Measurements from ENCODE around the gene SMAD1. TPM values are rescaled to one million over a fixed set of nuclear protein-coding genes. Genes with fewer than 3 reads are reported as not detected.

SMAD1 gene
- total RNA-seq, 1 donor from 2014 or later = 26.8 TPM

DNA sequence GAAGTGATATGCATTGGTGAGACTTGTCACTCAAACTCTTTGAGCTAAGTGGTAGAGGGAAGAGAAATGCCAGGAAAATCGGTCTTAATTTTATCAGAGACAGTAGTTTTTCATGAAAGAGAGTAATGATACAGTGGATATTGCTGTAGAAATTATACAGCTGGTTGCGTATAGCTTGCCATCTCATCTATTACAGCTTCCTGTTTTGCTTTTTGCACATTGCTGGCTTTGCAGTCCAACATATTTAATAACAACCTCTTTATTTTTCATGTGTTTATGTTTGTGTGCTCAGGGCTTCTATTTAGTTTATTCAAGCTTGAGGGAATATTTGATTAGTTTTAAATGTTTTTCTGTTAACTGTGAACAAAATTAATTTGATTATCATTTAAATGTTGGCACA lies 11.5 kb downstream of the SMAD1 start:
- Mint-ChIP-seq H3K27ac (ENCODE audit: unreplicated experiment) (no peak overlapping the region), H3K4me1 (peaks cover 10% of the 10 kb centered on the region), H3K9me3 (no peaks in the 10 kb centered on the region), H3K36me3 (ENCODE audit: low read depth) (no peaks in the 10 kb centered on the region), H3K4me3 (no peak overlapping the region), H3K27me3 (ENCODE audit: low read depth) (no peaks in the 10 kb centered on the region)
- TF ChIP-seq, protein P1, sequence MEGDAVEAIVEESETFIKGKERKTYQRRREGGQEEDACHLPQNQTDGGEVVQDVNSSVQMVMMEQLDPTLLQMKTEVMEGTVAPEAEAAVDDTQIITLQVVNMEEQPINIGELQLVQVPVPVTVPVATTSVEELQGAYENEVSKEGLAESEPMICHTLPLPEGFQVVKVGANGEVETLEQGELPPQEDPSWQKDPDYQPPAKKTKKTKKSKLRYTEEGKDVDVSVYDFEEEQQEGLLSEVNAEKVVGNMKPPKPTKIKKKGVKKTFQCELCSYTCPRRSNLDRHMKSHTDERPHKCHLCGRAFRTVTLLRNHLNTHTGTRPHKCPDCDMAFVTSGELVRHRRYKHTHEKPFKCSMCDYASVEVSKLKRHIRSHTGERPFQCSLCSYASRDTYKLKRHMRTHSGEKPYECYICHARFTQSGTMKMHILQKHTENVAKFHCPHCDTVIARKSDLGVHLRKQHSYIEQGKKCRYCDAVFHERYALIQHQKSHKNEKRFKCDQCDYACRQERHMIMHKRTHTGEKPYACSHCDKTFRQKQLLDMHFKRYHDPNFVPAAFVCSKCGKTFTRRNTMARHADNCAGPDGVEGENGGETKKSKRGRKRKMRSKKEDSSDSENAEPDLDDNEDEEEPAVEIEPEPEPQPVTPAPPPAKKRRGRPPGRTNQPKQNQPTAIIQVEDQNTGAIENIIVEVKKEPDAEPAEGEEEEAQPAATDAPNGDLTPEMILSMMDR (conservative IDR thresholded peaks at IDR 0.05) = no peak
- no peak for DNase-seq (ENCODE audit: low read depth, low spot score)

DNA sequence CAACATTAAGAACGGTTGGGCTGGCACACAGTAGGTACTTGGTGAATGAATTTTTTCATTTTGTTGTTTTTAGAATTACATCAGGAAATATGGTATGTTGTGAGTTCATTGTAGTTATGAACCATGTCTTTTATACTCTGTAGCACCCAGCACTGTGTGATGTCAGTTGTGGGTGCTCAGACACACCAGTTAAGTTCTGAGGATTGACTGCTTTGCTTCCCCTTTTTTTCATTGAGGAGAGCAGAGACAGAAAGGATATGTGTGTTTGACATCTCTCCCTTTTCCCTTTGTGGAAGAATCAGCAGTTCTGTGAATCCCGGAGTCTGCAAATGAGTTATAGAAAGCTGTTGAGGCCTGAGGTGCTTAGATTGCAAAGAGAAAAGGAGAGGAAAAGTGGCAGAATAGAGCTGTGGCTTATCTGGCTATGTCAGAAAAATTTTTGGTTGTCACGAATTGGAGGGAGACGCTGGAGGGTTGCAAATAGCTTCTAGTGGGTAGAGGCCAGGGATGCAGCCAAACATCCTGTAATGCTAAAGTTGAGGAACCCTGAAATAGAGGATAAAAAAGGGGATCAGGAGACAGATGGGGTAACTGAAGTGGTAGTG lies 13.1 kb downstream of the SMAD1 start:
- H3K27me3 Mint-ChIP-seq (ENCODE audit: low read depth) = no peaks in the 10 kb centered on the region
- no peaks in the 10 kb centered on the region for H3K9me3 Mint-ChIP-seq
- peaks cover 10% of the 10 kb centered on the region for H3K4me1 Mint-ChIP-seq
- H3K27ac Mint-ChIP-seq (ENCODE audit: unreplicated experiment) = no peak overlapping the region
- TF ChIP-seq, protein P1 (conservative IDR thresholded peaks at IDR 0.05) = no peak
- no peaks in the 10 kb centered on the region for H3K36me3 Mint-ChIP-seq (ENCODE audit: low read depth)
- no peak for DNase-seq (ENCODE audit: low read depth, low spot score)
- H3K4me3 Mint-ChIP-seq = no peak overlapping the region

DNA sequence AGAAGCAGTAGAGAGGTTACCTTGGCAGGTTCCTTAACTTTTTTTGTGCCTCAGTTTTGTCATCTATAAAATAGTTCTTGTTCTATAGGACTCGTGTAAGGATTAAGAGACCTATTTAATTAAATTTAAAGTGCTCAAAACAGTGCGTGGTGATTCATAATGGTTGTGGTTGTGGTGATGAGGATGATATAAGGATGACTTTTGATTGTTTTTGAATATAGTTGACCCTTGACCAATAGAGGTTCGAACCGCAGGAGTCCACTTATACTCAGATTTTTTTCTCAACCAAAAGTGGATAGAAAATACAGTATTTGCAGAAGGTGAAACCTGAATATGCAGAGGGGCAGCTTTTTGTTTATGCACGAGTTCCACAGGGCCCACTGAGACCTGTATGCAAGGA lies 14.6 kb downstream of the SMAD1 start:
- no peak for DNase-seq (ENCODE audit: low read depth, low spot score)
- Mint-ChIP-seq H3K27me3 (ENCODE audit: low read depth) (no peaks in the 10 kb centered on the region), H3K4me1 (peaks cover 18% of the 10 kb centered on the region), H3K4me3 (no peak overlapping the region), H3K27ac (ENCODE audit: unreplicated experiment) (no peak overlapping the region), H3K36me3 (ENCODE audit: low read depth) (no peaks in the 10 kb centered on the region), H3K9me3 (no peaks in the 10 kb centered on the region)
- TF ChIP-seq, protein P1 (conservative IDR thresholded peaks at IDR 0.05) = no peak

DNA sequence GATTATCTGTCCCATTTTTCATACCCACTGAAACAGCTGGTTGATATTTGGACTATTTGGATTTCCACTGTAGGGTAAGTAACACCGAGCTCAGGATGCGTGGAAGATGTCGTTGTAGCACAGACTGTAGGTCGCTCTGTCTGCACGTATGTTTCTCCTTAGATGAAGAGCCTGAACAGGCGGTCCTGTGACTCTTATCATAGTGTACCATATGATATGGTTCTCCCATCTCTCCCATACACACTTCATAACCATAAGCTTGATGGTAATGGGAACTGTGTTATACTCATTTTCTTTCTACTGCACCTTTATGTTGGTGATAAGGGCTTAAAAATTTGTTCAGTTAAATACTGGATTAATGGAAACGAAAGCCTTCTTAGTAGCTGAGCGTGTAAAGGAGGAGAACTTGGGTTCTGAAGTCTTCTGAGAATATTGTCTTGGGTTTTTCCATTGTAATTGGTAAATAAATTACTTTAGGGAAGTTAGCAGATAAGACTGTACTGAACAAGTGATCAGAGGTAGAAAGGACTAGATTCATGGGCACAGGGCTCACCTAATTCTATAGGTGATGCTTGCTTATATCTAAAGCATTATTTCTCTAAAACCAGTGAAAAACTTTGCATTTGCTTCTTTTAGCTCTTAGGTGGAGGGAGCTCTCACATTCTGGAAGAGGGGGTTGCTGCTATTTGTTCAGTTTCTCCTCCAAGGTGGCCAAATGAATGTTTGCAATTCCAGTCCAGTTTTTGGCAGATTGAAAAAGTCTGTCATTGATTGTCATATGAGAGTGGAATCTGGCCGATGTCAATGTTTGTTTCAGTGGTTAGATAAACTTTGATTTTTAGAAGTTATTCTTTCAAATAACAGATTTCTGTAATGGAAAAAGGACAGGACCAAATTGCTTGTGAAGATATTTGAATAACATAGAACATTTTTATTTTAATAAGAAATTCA lies 15.8 kb downstream of the SMAD1 start:
- Mint-ChIP-seq H3K27ac (ENCODE audit: unreplicated experiment) (no peak overlapping the region), H3K4me1 (peaks cover 24% of the 10 kb centered on the region), H3K36me3 (ENCODE audit: low read depth) (no peaks in the 10 kb centered on the region), H3K9me3 (no peaks in the 10 kb centered on the region), H3K4me3 (no peak overlapping the region), H3K27me3 (ENCODE audit: low read depth) (no peaks in the 10 kb centered on the region)
- TF ChIP-seq, protein P1 (conservative IDR thresholded peaks at IDR 0.05) = no peak
- DNase-seq (ENCODE audit: low read depth, low spot score) = no peak

DNA sequence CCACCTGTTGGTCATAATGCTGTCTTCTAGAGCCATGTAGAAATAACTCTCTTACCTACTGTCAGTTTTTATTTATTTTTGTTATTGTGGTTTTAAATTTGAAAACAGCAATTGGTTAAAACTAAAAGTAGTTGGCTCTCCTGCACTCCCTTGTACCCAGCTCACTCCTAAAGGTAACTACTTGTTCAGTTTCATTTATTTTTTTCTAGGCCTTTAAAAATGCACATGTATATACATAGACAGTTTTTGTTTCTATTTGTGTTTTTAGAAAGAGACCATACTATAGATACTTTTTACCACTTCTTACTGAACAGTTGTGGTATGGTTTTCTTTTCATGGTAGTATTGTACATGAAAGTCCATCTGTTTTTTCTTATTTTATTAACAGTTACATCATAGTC lies 16.8 kb downstream of the SMAD1 start:
- H3K4me1 Mint-ChIP-seq = peaks cover 22% of the 10 kb centered on the region
- TF ChIP-seq, protein P1 (conservative IDR thresholded peaks at IDR 0.05) = no peak
- no peaks in the 10 kb centered on the region for H3K27me3 Mint-ChIP-seq (ENCODE audit: low read depth)
- H3K27ac Mint-ChIP-seq (ENCODE audit: unreplicated experiment) = no peak overlapping the region
- DNase-seq (ENCODE audit: low read depth, low spot score) = no peak
- H3K9me3 Mint-ChIP-seq = no peaks in the 10 kb centered on the region
- H3K36me3 Mint-ChIP-seq (ENCODE audit: low read depth) = no peaks in the 10 kb centered on the region
- H3K4me3 Mint-ChIP-seq = no peak overlapping the region

Measured in neural crest cell (in vitro differentiated cells).